Stimulated activated CD8-positive, alpha-beta memory T cell treated with anti-CD3 and anti-CD28 coated beads, Interleukin-4, amount 100 ng/mL, for 1 hour (primary cell): Measurements from ENCODE around the gene RPL22L1.
A peak's percentile ranks its signal among the peaks of the same experiment; 100 is the strongest.
"Not testable (repeated sequence)": the region's sequence is repeated elsewhere in the genome, so short reads cannot be mapped to it uniquely, and the experiment has no call there.

Source experiments
- DNase-seq, 2 donors: peaks; one replicate each; pipeline ENCODE4 v3.0.0-alpha.2; 2020; ENCODE audit warnings: low read depth in 2 of 2, low spot score in 1 of 2

Gene RPL22L1

DNA sequence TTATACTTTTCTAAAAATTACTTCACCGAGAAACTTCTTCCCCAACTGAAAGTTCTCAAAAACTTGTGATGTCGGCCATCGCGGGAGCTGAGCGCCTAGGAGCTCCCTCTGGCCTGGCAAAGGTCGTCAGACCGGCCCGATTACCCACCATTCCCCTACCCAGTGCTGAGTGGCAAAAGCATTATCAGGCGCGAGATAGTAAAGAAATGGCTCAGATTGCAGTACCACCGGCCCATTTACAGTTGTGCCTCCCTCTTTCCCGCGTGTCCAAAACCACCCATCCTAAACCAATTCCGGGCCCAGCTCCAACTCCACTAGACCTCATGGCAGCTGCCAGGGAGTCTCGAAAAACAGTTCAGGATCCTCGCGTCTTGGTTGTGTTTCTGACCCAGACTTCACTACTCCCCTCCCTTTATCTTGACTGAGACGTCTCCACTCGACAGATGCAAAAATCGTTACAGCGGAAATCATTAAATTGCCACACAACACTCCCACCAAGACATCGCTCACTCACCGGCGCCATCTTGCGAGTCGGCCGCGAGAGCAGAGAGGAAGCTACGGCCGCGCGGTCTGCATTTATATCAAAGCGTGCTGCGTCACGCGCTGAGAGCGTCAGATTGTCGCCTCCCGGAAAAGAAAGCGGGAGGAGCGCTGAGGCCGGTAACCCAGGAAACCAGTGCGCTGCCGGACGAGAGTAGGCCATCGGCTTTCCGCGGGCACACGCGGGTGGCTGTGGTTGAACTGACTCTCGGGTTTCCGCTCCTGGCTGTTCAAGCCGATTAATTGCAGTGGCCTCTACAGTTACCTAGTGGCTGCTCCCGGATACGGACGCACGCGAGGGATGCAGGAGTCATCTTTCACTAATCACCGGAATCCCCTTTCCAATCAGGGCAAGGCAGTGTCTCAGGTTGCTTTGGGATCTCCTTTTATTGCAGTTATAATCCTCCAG, at the start of gene RPL22L1:
Gene RPL22L1, minus strand, starts transcription at position 551 of the 949 bp plus-strand sequence. Its CDS starts 28 bp downstream, at position 523.
- peak; percentile 81 to 87 for DNase-seq

- DNase-seq: no peak
Measured at GRCh38 chr3:170918715-170919114, 48.7 kb upstream of the RPL22L1 start.

- DNase-seq: no peak
Measured at GRCh38 chr3:170914690-170915089, 44.7 kb upstream of the RPL22L1 start.

DNA sequence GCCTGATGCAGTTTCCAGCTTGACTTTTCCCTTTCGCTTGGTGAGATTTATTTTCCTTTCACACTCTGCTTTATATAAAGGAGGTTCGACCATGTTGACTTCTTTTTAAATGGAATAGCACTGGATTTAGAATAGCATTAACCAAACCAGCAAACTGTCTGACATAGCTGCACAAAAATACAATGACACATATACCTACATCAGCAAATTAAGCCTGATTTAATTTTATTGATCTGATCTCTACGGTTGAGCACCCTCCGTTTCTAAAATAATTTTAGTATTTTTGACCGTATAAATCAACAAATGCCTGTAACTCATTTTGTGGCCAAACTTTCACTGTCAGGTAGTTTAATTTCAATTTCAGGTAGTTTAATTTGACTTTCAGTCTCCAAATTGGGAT, 44.2 kb upstream of the RPL22L1 start:
- no peak for DNase-seq

DNA sequence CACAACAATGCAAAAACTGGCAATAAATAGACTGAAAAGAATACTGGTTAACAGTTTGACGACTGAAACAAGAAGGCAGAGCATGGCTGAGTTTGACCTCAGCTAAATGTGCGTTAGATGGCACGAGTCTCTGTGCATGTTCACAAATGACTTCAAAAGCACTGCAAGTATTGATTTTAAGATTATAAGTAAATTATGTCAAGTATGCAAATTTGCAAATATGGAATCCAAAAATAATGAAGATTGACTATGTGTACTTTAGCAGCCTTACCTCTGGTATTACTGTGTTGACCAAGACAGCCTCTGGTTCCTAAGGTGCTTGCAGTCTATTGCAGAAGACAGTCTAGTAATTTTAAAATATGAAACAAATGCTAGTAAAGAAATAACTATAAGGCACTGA, 41.1 kb upstream of the RPL22L1 start:
- no peak for DNase-seq

- DNase-seq: no peak
Measured at GRCh38 chr3:170910542-170910941, 40.5 kb upstream of the RPL22L1 start.

DNA sequence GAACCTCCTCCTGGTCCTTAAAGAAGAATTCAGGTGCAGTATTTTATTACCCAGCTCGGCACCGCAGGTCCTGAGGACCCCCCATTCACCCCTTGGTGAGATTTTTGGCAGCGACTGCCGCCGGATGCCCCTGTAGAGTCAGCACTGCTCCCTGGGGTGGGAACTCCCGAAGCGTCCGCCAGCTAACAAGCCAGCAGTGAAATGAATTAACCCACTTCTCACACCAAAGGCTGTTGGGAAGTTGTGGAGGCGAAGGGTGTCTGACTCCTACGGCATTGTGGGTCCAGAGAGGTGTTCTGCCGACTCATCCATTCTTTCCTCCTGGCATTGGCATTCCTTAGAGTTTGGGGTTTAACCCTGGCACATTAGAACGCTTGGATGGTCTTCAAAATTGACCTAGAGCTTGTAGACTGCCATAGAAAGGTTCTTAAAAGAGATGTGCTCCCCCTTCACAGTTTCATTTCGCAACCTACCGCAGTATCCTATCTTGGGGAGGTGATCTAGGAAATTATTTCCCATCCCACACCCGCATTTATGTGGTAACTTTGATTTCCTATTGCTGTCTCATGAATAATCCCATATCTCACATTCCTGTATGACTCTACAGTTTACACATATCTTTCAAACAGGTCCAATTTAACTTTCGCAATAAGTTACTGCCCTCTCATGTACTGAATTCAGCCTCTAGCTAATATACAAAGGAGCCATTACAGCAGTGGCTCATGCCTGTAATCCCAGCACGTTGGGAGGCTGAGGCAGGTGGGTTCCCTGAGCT, 39.3 kb upstream of the RPL22L1 start:
- DNase-seq: no peak

GRCh38 chr3:170908235-170909116, 38.5 kb upstream of the RPL22L1 start, which contains the start of gene EIF5A2:
Gene EIF5A2, minus strand, starts transcription at chr3:170908637. Its CDS starts 831 bp downstream, at chr3:170907806.
- DNase-seq: peak; percentile 87 to 91

- no peak for DNase-seq
Measured at GRCh38 chr3:170907637-170908234, 37.7 kb upstream of the RPL22L1 start.

GRCh38 chr3:170905862-170906261, 35.9 kb upstream of the RPL22L1 start:
- no peak for DNase-seq

DNA sequence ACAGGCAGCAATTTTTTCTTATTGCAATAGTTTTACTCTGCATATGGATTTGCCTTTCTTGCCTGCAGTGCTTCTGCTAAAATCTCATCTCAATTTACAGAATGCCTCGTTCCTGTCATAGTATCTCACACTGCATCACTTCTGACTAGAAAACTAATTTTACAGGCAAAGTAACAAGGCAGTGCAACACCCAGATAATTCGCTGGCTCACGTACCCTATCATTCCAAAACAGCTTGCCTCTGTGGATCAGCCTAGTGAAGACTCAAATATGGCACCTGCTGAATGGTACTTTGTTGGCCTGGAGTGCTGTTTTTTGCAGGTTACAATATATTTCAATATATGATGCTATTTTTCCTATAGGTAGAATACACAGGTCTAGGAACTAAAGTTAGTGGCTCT, 33.1 kb upstream of the RPL22L1 start:
- no peak for DNase-seq

- no peak for DNase-seq
Measured at GRCh38 chr3:170899455-170899854, 29.5 kb upstream of the RPL22L1 start.

DNA sequence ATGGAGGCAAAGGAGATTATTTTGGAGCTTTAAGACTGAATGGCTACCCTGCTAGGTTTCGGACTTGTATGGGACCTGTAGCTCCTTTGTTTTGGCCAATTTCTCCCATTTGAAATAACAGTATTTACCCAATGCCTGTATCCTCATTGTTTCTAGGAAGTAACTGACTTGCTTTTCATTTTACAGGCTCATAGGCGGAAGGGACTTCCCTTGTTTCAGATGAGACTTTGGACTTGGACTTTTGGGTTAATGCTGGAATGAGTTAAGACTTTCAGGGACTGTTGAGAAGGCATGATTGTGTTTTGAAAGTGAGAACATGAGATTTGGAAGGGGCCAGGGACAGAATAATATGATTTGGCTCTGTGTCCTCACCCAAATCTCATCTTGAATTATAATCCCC, 28.0 kb upstream of the RPL22L1 start:
- no peak for DNase-seq

DNA sequence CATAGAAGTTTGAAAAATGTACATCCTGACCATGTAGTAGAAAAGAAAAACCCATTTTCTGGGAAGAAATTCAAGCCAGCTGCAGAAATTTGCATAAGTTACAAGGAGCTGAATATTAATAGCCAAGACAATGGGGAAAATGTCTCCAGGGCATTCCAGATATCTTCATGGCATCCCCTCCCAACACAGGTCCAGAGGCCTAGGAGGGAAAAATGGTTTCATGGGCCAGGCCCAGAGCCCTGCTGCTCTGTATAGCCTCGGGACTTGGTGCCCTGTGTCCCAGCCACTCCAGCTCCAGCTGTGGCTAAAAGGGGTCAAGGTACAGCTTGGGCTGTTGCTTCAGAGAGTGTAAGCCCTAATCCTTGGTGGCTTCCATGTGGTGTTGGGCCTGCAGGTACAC, 27.2 kb upstream of the RPL22L1 start:
- not testable (repeated sequence) for DNase-seq

- no peak for DNase-seq
Measured at GRCh38 chr3:170896781-170897180, 26.8 kb upstream of the RPL22L1 start.

DNA sequence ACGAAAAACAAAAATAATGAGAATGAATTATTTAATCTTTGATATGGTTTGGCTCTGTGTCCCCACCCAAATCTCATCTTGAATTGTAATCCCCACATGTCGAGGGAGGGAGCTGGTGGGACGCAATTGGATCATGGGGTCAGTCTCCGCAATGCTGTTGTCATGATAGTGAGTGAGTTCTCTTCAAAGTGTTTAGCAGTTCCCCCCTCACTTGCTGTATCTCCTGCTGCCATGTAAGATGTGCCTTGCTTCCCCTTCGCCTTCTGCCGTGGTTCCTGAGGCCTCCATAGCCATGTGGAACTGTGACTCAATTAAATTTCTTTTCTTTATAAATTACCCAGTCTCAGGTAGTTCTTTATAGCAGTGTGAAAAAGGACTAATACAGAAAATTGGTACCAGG, 26.3 kb upstream of the RPL22L1 start:
- DNase-seq: not testable (repeated sequence)

- no peak for DNase-seq
Measured at GRCh38 chr3:170893895-170894294, 23.9 kb upstream of the RPL22L1 start.

DNA sequence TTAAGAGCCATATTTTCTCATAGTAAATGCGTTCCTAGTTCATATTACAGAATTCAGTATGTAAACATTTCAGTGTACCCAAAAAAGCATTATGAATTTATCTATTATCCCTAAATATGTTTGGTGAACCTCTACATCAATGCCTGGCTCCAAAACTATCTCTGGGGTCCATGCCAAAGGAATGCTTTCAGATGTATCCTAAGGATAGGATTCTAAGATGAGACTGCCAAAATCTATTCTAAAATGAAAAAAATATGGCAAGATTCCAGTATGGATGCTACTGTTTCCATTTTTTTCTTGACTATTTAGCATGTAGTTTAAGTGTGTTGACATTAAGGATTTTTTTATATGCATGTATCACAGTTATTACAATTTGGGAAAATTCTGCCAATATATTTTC, 19.6 kb upstream of the RPL22L1 start:
- no peak for DNase-seq

GRCh38 chr3:170889132-170889531, 19.1 kb upstream of the RPL22L1 start:
- no peak for DNase-seq

DNA sequence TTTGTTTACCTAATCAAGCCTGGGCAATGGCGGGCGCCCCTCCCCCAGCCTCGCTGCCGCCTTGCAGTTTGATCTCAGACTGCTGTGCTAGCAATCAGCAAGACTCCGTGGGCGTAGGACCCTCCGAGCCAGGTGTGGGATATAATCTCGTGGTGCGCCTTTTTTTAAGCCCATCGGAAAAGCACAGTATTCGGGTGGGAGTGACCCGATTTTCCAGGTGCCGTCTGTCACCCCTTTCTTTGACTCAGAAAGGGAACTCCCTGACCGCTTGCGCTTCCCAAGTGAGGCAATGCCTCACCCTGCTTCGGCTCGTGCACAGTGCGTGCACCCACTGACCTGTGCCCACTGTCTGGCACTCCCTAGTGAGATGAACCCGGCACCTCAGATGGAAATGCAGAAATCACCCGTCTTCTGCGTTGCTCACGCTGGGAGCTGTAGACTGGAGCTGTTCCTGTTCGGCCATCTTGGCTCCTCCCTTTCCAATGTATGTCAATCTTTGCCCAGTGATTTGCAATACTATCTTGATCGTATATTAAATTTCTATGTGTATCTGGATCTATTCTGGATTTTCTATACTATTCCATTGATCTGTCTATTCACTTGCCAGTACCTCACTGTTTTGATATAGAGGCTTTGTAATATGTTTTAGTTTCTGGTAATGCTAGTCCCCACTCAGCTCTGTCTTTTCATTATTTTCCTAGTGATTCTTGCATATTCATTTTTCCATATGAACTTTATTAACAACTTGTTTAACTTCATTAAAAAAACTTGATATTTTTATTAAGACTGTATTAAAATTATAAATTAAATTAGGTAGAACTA, 14.3 kb upstream of the RPL22L1 start:
- DNase-seq: not testable (repeated sequence)
